Gastrocnemius medialis (tissue), 4 donors: ENCODE measurements around the gene NF2.

Experiments
- CTCF ChIP-seq, 5 experiments: fragments of 450-650 bp in 3 of 5; fragments of 200-600 bp in 2 of 5; sonication (generic) in 2 of 5; IDR thresholded peaks in 4 of 5; conservative IDR thresholded peaks in 1 of 5; 1 replicate in 4 of 5; 2 replicates in 1 of 5; pipeline ENCODE4 v1.5.1; 2016 to 2019; ENCODE audit warnings: antibody characterized with exemption in 5 of 5, mild to moderate bottlenecking in 3 of 5, moderate library complexity in 3 of 5
- POLR2A ChIP-seq, 2 donors: fragments of 450-650 bp; IDR thresholded peaks; one replicate each; pipeline ENCODE4 v1.6.1; 2017; ENCODE audit warnings: antibody characterized with exemption in 2 of 2, mild to moderate bottlenecking in 2 of 2, moderate library complexity in 2 of 2

- TF ChIP-seq CTCF (IDR thresholded peaks at IDR 0.05 in 4 of 5, conservative IDR thresholded peaks at IDR 0.05 in 1 of 5) (no peak), POLR2A (IDR thresholded peaks at IDR 0.05) (no peak)
Observed at GRCh38 chr22:29719899-29720645, 116.6 kb downstream of the NF2 start, which contains the start of gene CABP7.
